Esophagus muscularis mucosa (tissue), 4 donors: Measurements from ENCODE around the gene GTPBP6.

Experiments
- EP300 ChIP-seq: sonication (generic); formaldehyde crosslinking; IDR thresholded peaks from one replicate; pipeline ENCODE4 v1.6.1; 2017; ENCODE audit warnings: antibody characterized with exemption
- POLR2A ChIP-seq: fragments of 450-650 bp; IDR thresholded peaks from one replicate; pipeline ENCODE4 v1.6.1; 2017; ENCODE audit warnings: antibody characterized with exemption, moderate library complexity, mild to moderate bottlenecking, low read depth
- POLR2AphosphoS5 ChIP-seq, 2 donors: sonication (generic); formaldehyde crosslinking; IDR thresholded peaks; one replicate each; pipeline ENCODE4 v1.6.1; 2017; ENCODE audit warnings: antibody characterized with exemption in 2 of 2
- TF ChIP-seq, protein P1 (sequence below), 3 experiments: fragments of 200-600 bp in 2 of 3; fragments of 450-650 bp in 1 of 3; sonication (generic) in 2 of 3; IDR thresholded peaks; one replicate each; pipeline ENCODE4 v1.5.1; 2017 to 2019; ENCODE audit warnings: antibody characterized with exemption in 3 of 3, mild to moderate bottlenecking in 2 of 3, moderate library complexity in 1 of 3

DNA sequence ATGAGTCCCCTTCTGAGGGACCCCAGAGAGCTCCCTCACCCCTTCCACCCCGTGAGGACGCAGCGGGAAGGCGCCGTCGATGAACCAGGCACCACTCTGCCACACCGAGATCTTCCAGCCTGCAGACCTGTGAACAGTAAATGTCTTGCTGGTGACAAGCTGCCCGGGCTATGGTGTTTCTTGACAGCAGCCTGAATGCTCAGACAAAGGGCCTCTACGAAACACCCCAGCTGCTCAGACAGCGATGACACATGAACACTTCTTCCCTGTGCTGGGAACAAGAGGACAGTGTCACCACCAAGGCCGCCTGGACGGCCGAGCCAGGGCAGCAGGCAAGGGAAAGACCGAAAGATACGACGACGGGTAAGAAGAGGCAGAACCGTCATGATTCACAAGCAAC, 30.6 kb upstream of the GTPBP6 start:
- TF ChIP-seq, protein P1, sequence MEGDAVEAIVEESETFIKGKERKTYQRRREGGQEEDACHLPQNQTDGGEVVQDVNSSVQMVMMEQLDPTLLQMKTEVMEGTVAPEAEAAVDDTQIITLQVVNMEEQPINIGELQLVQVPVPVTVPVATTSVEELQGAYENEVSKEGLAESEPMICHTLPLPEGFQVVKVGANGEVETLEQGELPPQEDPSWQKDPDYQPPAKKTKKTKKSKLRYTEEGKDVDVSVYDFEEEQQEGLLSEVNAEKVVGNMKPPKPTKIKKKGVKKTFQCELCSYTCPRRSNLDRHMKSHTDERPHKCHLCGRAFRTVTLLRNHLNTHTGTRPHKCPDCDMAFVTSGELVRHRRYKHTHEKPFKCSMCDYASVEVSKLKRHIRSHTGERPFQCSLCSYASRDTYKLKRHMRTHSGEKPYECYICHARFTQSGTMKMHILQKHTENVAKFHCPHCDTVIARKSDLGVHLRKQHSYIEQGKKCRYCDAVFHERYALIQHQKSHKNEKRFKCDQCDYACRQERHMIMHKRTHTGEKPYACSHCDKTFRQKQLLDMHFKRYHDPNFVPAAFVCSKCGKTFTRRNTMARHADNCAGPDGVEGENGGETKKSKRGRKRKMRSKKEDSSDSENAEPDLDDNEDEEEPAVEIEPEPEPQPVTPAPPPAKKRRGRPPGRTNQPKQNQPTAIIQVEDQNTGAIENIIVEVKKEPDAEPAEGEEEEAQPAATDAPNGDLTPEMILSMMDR (IDR thresholded peaks at IDR 0.05), result no peak
- TF ChIP-seq POLR2A, result no peak
- TF ChIP-seq POLR2AphosphoS5 (IDR thresholded peaks at IDR 0.05), result no peak
- no peak for TF ChIP-seq EP300
